Gastroesophageal sphincter (tissue), 4 donors: ENCODE measurements around the gene MPI. TPM values are rescaled to one million over a fixed set of nuclear protein-coding genes. Genes with fewer than 3 reads are reported as not detected.
"Not testable (repeated sequence)": the region's sequence is repeated elsewhere in the genome, so short reads cannot be mapped to it uniquely, and the experiment has no call there.

Source experiments
- ATAC-seq: fragments of 150-250 bp; one replicate; pipeline ENCODE4 v1.9.1; 2016; ENCODE audit warnings: mild to moderate bottlenecking, moderate library complexity
- H3K27ac ChIP-seq, 4 donors: fragments of 200-600 bp; sonication (generic) in 3 of 4; 1 replicate in 3 of 4; 2 replicates in 1 of 4; pipeline ENCODE4 v1.5.1; 2016 to 2019
- H3K27me3 ChIP-seq: fragments of 200-600 bp; sonication (generic); one replicate; pipeline ENCODE4 v1.5.1; 2019
- H3K36me3 ChIP-seq, 2 donors: fragments of 200-600 bp; sonication (generic); one replicate each; pipeline ENCODE4 v1.5.1; 2019; ENCODE audit warnings: control low read depth in 1 of 2
- H3K4me1 ChIP-seq, 3 donors: fragments of 200-600 bp; sonication (generic); 1 replicate in 2 of 3; 2 replicates in 1 of 3; pipeline ENCODE4 v1.5.1; 2016 to 2019; ENCODE audit warnings: control low read depth in 2 of 3
- H3K4me3 ChIP-seq, 2 donors: fragments of 200-600 bp; sonication (generic); one replicate each; pipeline ENCODE4 v1.5.1; 2019; ENCODE audit warnings: mild to moderate bottlenecking in 1 of 2, moderate library complexity in 1 of 2
- H3K9me3 ChIP-seq, 3 donors: fragments of 200-600 bp; sonication (generic); one replicate each; pipeline ENCODE4 v1.5.1; 2017 to 2019; ENCODE audit warnings: control low read depth in 2 of 3
- CTCF ChIP-seq, 4 experiments: fragments of 200-600 bp in 2 of 4; fragments of 450-650 bp in 2 of 4; sonication (generic) in 1 of 4; IDR thresholded peaks; one replicate each; pipeline ENCODE4 v1.5.1; 2017 to 2019; ENCODE audit warnings: antibody characterized with exemption in 4 of 4, mild to moderate bottlenecking in 2 of 4, moderate library complexity in 2 of 4
- EP300 ChIP-seq: sonication (generic); formaldehyde crosslinking; IDR thresholded peaks from one replicate; pipeline ENCODE4 v1.6.1; 2017; ENCODE audit warnings: antibody characterized with exemption, mild to moderate bottlenecking
- POLR2A ChIP-seq, 2 donors: fragments of 450-650 bp; IDR thresholded peaks; one replicate each; pipeline ENCODE4 v1.6.1; 2017; ENCODE audit warnings: antibody characterized with exemption in 2 of 2, mild to moderate bottlenecking in 2 of 2, moderate library complexity in 1 of 2
- POLR2AphosphoS5 ChIP-seq: sonication (generic); formaldehyde crosslinking; IDR thresholded peaks from one replicate; pipeline ENCODE4 v1.6.1; 2017; ENCODE audit warnings: antibody characterized with exemption
- WGBS, 2 donors: methylation state at CpG; one replicate each; pipeline ENCODE4 v1.1.5; 2018; ENCODE audit warnings: low coverage in 1 of 2; 5-methylcytosine and 5-hydroxymethylcytosine counted together
- total RNA-seq, 4 donors: library from RNA; depleted of rRNA; stranded (reverse); fragments of >200 nt; gene quantifications; one replicate each; pipeline ENCODE4 v1.1.0, GENCODE V29; 2016

The MPI gene
- total RNA-seq, 4 donors from 2014 or later: 36.5 to 58.8 (median 42.5) TPM

GRCh38 chr15:74920456-74920855 is 30.6 kb downstream of the MPI start:
- Histone ChIP-seq H3K9me3 (no peaks in the 10 kb centered on the region), H3K27me3 (no peaks in the 10 kb centered on the region), H3K4me1 (no peaks in the 10 kb centered on the region), H3K4me3 (no peak overlapping the region), H3K36me3 (peaks cover 0 to 100% of the 10 kb centered on the region in 2 donors), H3K27ac (no peak overlapping the region)
- WGBS, 2 donors: 65 to 89% methylated on average over 3 to 8 of the region's 8 CpGs
- no peak for ATAC-seq
- no peak for TF ChIP-seq EP300
- no peak for TF ChIP-seq CTCF (IDR thresholded peaks at IDR 0.05)
- TF ChIP-seq POLR2AphosphoS5: no peak
- TF ChIP-seq POLR2A (IDR thresholded peaks at IDR 0.05): no peak

- Histone ChIP-seq H3K27me3 (no peaks in the 10 kb centered on the region), H3K4me1 (no peaks in the 10 kb centered on the region), H3K27ac (no peak overlapping the region), H3K9me3 (no peaks in the 10 kb centered on the region), H3K4me3 (no peak overlapping the region), H3K36me3 (peaks cover 0 to 100% of the 10 kb centered on the region in 2 donors)
- no peak for ATAC-seq
- 88 to 91% methylated on average over 3 of the region's 3 CpGs for WGBS, 2 donors
- TF ChIP-seq EP300 (no peak), POLR2A (IDR thresholded peaks at IDR 0.05) (no peak), CTCF (IDR thresholded peaks at IDR 0.05) (no peak)
Measured at GRCh38 chr15:74924525-74924924, 34.7 kb downstream of the MPI start.

GRCh38 chr15:74928771-74929198 is 38.9 kb downstream of the MPI start:
- Histone ChIP-seq H3K4me3 (no peak overlapping the region), H3K27ac (no peak overlapping the region), H3K27me3 (no peaks in the 10 kb centered on the region), H3K4me1 (peaks cover 0 to 9% (median 0%) of the 10 kb centered on the region in 3 donors), H3K9me3 (no peaks in the 10 kb centered on the region), H3K36me3 (peaks cover 0 to 81% of the 10 kb centered on the region in 2 donors)
- TF ChIP-seq POLR2AphosphoS5 (no peak), CTCF (IDR thresholded peaks at IDR 0.05) (no peak), EP300 (no peak), POLR2A (IDR thresholded peaks at IDR 0.05) (no peak)
- ATAC-seq: no peak
- WGBS, 2 donors: 90 to 98% methylated on average over 4 to 5 of the region's 5 CpGs

GRCh38 chr15:74933573-74933972 is 43.7 kb downstream of the MPI start:
- H3K27ac ChIP-seq: no peak overlapping the region
- H3K36me3 ChIP-seq: peaks cover 0 to 33% of the 10 kb centered on the region in 2 donors
- 53 to 78% methylated on average over 2 of the region's 2 CpGs for WGBS, 2 donors
- ATAC-seq: no peak
- H3K9me3 ChIP-seq: no peaks in the 10 kb centered on the region
- no peaks in the 10 kb centered on the region for H3K27me3 ChIP-seq
- H3K4me3 ChIP-seq: no peak overlapping the region
- no peak for TF ChIP-seq EP300
- TF ChIP-seq POLR2A (IDR thresholded peaks at IDR 0.05): no peak
- TF ChIP-seq POLR2AphosphoS5: no peak
- TF ChIP-seq CTCF (IDR thresholded peaks at IDR 0.05): no peak
- peaks cover 0 to 49% (median 20%) of the 10 kb centered on the region in 3 donors for H3K4me1 ChIP-seq

GRCh38 chr15:74935193-74935592 is 45.4 kb downstream of the MPI start:
- H3K9me3 ChIP-seq, H3K27me3 ChIP-seq, ATAC-seq, H3K27ac ChIP-seq, H3K4me3 ChIP-seq: not testable (repeated sequence)
- WGBS, 2 donors: 83 to 92% methylated on average over 1 to 2 of the region's 3 CpGs
- Histone ChIP-seq H3K4me1 (peaks cover 0 to 50% (median 20%) of the 10 kb centered on the region in 3 donors), H3K36me3 (peaks cover 0 to 17% of the 10 kb centered on the region in 2 donors)
